ENCODE data around the gene SMAD6.

Gene SMAD6

DNA sequence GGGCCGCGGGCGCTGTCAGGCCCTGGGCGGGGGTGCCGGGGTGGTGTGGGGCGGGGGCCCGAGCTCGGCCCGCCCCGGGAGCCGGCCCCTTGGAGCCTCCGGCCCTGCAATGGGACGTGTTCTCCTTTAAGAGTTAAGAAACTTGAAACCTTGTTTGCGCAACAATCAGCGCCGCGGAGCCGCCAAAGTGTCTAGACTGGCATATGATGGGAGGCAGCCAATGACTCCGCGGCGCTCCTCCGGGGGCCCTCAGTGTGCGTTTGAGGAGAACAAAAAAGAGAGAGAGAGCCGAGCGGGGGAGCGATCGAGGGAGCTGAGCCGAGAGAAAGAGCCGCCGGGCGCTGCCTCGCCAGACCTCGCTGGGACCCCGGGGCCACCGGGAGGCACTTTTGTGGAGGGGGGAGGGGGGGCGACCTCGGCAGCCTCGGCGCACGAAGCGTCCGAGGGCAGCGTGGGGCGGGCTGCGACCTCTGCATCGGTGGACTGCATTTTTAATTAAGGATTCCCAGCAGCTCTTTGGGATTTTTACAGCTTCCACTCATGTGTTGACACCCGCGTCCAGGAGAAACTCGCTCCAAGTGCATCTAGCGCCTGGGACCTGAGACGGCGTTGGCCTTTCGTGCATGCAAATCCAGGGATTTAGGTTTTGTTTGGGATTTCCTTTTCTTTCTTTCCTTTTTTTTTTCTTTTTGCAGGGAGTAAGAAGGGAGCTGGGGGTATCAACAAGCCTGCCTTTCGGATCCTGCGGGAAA, at the start of gene SMAD6 (continued):
- TF ChIP-seq, protein P1, sequence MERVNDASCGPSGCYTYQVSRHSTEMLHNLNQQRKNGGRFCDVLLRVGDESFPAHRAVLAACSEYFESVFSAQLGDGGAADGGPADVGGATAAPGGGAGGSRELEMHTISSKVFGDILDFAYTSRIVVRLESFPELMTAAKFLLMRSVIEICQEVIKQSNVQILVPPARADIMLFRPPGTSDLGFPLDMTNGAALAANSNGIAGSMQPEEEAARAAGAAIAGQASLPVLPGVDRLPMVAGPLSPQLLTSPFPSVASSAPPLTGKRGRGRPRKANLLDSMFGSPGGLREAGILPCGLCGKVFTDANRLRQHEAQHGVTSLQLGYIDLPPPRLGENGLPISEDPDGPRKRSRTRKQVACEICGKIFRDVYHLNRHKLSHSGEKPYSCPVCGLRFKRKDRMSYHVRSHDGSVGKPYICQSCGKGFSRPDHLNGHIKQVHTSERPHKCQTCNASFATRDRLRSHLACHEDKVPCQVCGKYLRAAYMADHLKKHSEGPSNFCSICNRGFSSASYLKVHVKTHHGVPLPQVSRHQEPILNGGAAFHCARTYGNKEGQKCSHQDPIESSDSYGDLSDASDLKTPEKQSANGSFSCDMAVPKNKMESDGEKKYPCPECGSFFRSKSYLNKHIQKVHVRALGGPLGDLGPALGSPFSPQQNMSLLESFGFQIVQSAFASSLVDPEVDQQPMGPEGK (tag by site-specific recombination; IDR thresholded peaks at IDR 0.05): peak; percentile 92
- no peak for TF ChIP-seq SALL2 (tag by site-specific recombination; IDR thresholded peaks at IDR 0.05; ENCODE audit: borderline replicate concordance)
- TF ChIP-seq ZNF596 (tag by site-specific recombination; IDR thresholded peaks at IDR 0.05): peak; percentile 98
- TF ChIP-seq SCRT2 (tag by site-specific recombination; IDR thresholded peaks at IDR 0.05): no peak
- TF ChIP-seq, protein P2, sequence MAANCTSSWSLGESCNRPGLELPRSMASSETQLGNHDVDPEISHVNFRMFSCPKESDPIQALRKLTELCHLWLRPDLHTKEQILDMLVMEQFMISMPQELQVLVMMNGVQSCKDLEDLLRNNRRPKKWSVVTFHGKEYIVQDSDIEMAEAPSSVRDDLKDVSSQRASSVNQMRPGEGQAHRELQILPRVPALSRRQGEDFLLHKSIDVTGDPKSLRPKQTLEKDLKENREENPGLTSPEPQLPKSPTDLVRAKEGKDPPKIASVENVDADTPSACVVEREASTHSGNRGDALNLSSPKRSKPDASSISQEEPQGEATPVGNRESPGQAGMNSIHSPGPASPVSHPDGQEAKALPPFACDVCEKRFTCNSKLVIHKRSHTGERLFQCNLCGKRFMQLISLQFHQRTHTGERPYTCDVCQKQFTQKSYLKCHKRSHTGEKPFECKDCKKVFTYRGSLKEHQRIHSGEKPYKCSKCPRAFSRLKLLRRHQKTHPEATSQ (tag by site-specific recombination; IDR thresholded peaks at IDR 0.05): no peak; the same call in 1 of the 2 replicates
- no peak for TF ChIP-seq PRDM1 (tag by site-specific recombination; IDR thresholded peaks at IDR 0.05)
- no peak for TF ChIP-seq ZNF274 (IDR thresholded peaks at IDR 0.05; ENCODE audit: low read length)
- no peak for TF ChIP-seq ZNF274 (tag by site-specific recombination; IDR thresholded peaks at IDR 0.05; ENCODE audit: borderline replicate concordance)
- TF ChIP-seq KLF10 (tag by site-specific recombination; IDR thresholded peaks at IDR 0.05): peak; percentile 94
- TF ChIP-seq ZNF621 (tag by site-specific recombination; IDR thresholded peaks at IDR 0.05): no peak
- no peak for TF ChIP-seq ZNF350 (tag by site-specific recombination; IDR thresholded peaks at IDR 0.05)
- TF ChIP-seq ZNF121 (tag by site-specific recombination; IDR thresholded peaks at IDR 0.05): no peak
- TF ChIP-seq ZNF202 (tag by site-specific recombination; IDR thresholded peaks at IDR 0.05; ENCODE audit: borderline replicate concordance): no peak
- no peak for TF ChIP-seq ZNF239 (tag by site-specific recombination; IDR thresholded peaks at IDR 0.05)
- no peak; the same call in 1 of the 2 replicates for TF ChIP-seq ZNF76 (tag by site-specific recombination; IDR thresholded peaks at IDR 0.05; ENCODE audit: borderline replicate concordance, low read depth)
- no peak for TF ChIP-seq SP3 (tag by site-specific recombination; IDR thresholded peaks at IDR 0.05)
- TF ChIP-seq ZNF529 (tag by site-specific recombination; IDR thresholded peaks at IDR 0.05; ENCODE audit: insufficient replicate concordance): no peak
- TF ChIP-seq SP2 (tag by site-specific recombination; IDR thresholded peaks at IDR 0.05): peak; percentile 68
- TF ChIP-seq ZXDB (tag by site-specific recombination; IDR thresholded peaks at IDR 0.05): peak; percentile 88
- no peak for TF ChIP-seq MYNN (tag by site-specific recombination; IDR thresholded peaks at IDR 0.05; ENCODE audit: borderline replicate concordance)
- peak; percentile 17; the same call in 1 of the 2 replicates for TF ChIP-seq ZNF501 (tag by site-specific recombination; IDR thresholded peaks at IDR 0.05)
- TF ChIP-seq ZNF311 (tag by site-specific recombination; IDR thresholded peaks at IDR 0.05; ENCODE audit: borderline replicate concordance): no peak
- TF ChIP-seq BCL11B (tag by site-specific recombination; IDR thresholded peaks at IDR 0.05; ENCODE audit: low read depth): no peak
- no peak for TF ChIP-seq ZNF707 (tag by site-specific recombination; IDR thresholded peaks at IDR 0.05)
- TF ChIP-seq ZNF585B (tag by site-specific recombination; IDR thresholded peaks at IDR 0.05): no peak
- TF ChIP-seq ZNF404 (tag by site-specific recombination; IDR thresholded peaks at IDR 0.05): no peak
- no peak for TF ChIP-seq ZNF701 (tag by site-specific recombination; IDR thresholded peaks at IDR 0.05)
- TF ChIP-seq ZNF548 (tag by site-specific recombination; IDR thresholded peaks at IDR 0.05): no peak
- no peak for TF ChIP-seq ZNF16 (tag by site-specific recombination; IDR thresholded peaks at IDR 0.05; ENCODE audit: low read depth)
- TF ChIP-seq, protein P3, sequence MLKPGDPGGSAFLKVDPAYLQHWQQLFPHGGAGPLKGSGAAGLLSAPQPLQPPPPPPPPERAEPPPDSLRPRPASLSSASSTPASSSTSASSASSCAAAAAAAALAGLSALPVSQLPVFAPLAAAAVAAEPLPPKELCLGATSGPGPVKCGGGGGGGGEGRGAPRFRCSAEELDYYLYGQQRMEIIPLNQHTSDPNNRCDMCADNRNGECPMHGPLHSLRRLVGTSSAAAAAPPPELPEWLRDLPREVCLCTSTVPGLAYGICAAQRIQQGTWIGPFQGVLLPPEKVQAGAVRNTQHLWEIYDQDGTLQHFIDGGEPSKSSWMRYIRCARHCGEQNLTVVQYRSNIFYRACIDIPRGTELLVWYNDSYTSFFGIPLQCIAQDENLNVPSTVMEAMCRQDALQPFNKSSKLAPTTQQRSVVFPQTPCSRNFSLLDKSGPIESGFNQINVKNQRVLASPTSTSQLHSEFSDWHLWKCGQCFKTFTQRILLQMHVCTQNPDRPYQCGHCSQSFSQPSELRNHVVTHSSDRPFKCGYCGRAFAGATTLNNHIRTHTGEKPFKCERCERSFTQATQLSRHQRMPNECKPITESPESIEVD (tag by site-specific recombination; IDR thresholded peaks at IDR 0.05): peak; percentile 53; the same call in 1 of the 2 replicates
- TF ChIP-seq ZNF155 (tag by site-specific recombination; IDR thresholded peaks at IDR 0.05): no peak
- TF ChIP-seq ZNF558 (tag by site-specific recombination; IDR thresholded peaks at IDR 0.05): no peak
- TF ChIP-seq, protein P4, sequence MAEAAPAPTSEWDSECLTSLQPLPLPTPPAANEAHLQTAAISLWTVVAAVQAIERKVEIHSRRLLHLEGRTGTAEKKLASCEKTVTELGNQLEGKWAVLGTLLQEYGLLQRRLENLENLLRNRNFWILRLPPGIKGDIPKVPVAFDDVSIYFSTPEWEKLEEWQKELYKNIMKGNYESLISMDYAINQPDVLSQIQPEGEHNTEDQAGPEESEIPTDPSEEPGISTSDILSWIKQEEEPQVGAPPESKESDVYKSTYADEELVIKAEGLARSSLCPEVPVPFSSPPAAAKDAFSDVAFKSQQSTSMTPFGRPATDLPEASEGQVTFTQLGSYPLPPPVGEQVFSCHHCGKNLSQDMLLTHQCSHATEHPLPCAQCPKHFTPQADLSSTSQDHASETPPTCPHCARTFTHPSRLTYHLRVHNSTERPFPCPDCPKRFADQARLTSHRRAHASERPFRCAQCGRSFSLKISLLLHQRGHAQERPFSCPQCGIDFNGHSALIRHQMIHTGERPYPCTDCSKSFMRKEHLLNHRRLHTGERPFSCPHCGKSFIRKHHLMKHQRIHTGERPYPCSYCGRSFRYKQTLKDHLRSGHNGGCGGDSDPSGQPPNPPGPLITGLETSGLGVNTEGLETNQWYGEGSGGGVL (tag by site-specific recombination; IDR thresholded peaks at IDR 0.05): peak; percentile 68
